ENCODE data around the gene VPS13D. TPM values are rescaled to one million over a fixed set of nuclear protein-coding genes. Genes with fewer than 3 reads are reported as not detected.

The VPS13D gene

GRCh38 chr1:12561121-12561520 is 331.3 kb downstream of the VPS13D start:
- WGBS (ENCODE audit: extremely low coverage, insufficient coverage, low lambda C conversion rate) = no CpG with 5 or more reads among the region's 7 CpGs
- no peak overlapping the region for H3K9ac ChIP-seq (ENCODE audit: low read length)

More at GRCh38 chr1:12561121-12561520, 331.3 kb downstream of the VPS13D start:
- Histone ChIP-seq H3K27ac (ENCODE audit: low read depth, low read length) (no peak overlapping the region), H4K5ac (ENCODE audit: low read length) (no peak overlapping the region), H3K79me2 (ENCODE audit: control insufficient read depth, insufficient read depth, low read length) (no peaks in the 10 kb centered on the region), H3K18ac (ENCODE audit: low read length) (no peak overlapping the region), H2BK15ac (replicated peaks; ENCODE audit: low read depth) (no peak overlapping the region), H3K27me3 (ENCODE audit: insufficient read depth, low read length, poor library complexity) (no peaks in the 10 kb centered on the region), H3K4me3 (ENCODE audit: low read length) (no peak overlapping the region), H3K4ac (ENCODE audit: low read depth, low read length) (no peak overlapping the region), H2BK5ac (ENCODE audit: low read length) (no peak overlapping the region), H3K4me1 (ENCODE audit: control insufficient read depth, low read depth, low read length) (no peaks in the 10 kb centered on the region), H4K8ac (ENCODE audit: low read depth, low read length) (no peak overlapping the region), H3K79me1 (ENCODE audit: low read length) (no peaks in the 10 kb centered on the region), H3K23ac (ENCODE audit: low read length) (peak overlapping the region; percentile 24), H3K4me2 (ENCODE audit: low read length) (no peak overlapping the region), H3K36me3 (ENCODE audit: control insufficient read depth, insufficient read depth, low read length) (no peaks in the 10 kb centered on the region), H3K56ac (ENCODE audit: low read length) (no peak overlapping the region), H2AK5ac (ENCODE audit: low read length) (no peak overlapping the region), H2BK120ac (ENCODE audit: low read depth, low read length) (no peak overlapping the region)
- no peak for DNase-seq

Small RNA genes within 50 kb of the gene (small RNA-seq; reads per million reads assigned to genes)
- gene MIR4632 (ENCODE audit: insufficient read depth) = not detected
- not detected for gene RF00156 (ENCODE audit: insufficient read depth)
- not detected for gene SNORA59A (ENCODE audit: insufficient read depth)
